ENCODE measurements around the gene ZNRF2. TPM values are rescaled to one million over a fixed set of nuclear protein-coding genes. Genes with fewer than 3 reads are reported as not detected.
"Not testable (repeated sequence)": the region's sequence is repeated elsewhere in the genome, so short reads cannot be mapped to it uniquely, and the experiment has no call there.

The ZNRF2 gene
- total RNA-seq, 1 experiment from 2014 or later, result 22.1 TPM

GRCh38 chr7:30260246-30260768 lies 24.1 kb upstream of the ZNRF2 start:
- CTCF ChIA-PET, result no interaction called here
- Histone ChIP-seq H3K36me3 (ENCODE audit: control insufficient read depth, insufficient read depth, low read length) (no peaks in the 10 kb centered on the region), H3K4me3 (ENCODE audit: low read depth in 2 of 2, low read length in 2 of 2) (no peak overlapping the region), H3K27ac (ENCODE audit: low read length) (no peak overlapping the region), H3K4me1 (ENCODE audit: control insufficient read depth, insufficient read depth, low read length) (no peaks in the 10 kb centered on the region), H3K27me3 (ENCODE audit: control insufficient read depth, insufficient read depth, low read length) (peaks cover 2% of the 10 kb centered on the region; the same call in 1 of the 2 replicates), H3K9me3 (ENCODE audit: control insufficient read depth, insufficient read depth, low read depth, low read length) (no peaks in the 10 kb centered on the region)
- no peak for DNase-seq (ENCODE audit: low read depth, low spot score)
- no peak for ATAC-seq
- intact Hi-C loops (cut with micrococcal nuclease; ENCODE audit: unreplicated experiment) (no loop called here), in situ Hi-C loops (cut with HindIII; ENCODE audit: low pct_unique_long_range_greater_than_20kb, low sequenced_read_pairs) (no loop called here)
- no peak for TF ChIP-seq TCF7L2 (IDR thresholded peaks at IDR 0.05; ENCODE audit: low read depth, low read length)
- no TSS peak for BruUV-seq (replicated peaks)
- POLR2A ChIA-PET, result interaction anchor here (0.7 kb wide), 1 partner anchor 28 kb away, joined by 4 read pairs; no protein-coding TSS in a partner anchor

- no peak overlapping the region for H3K4me3 ChIP-seq (ENCODE audit: low read depth in 2 of 2, low read length in 2 of 2)
- BruUV-seq (replicated peaks), result no TSS peak
- TF ChIP-seq SIN3A (IDR thresholded peaks at IDR 0.05; ENCODE audit: borderline replicate concordance, insufficient read depth, low read depth, low read length), result no peak
- TF ChIP-seq POLR2AphosphoS5 (IDR thresholded peaks at IDR 0.05; ENCODE audit: low read depth, low read length), result no peak
- TF ChIP-seq TCF7L2 (IDR thresholded peaks at IDR 0.05; ENCODE audit: low read depth, low read length), result no peak
- TF ChIP-seq, protein P1, sequence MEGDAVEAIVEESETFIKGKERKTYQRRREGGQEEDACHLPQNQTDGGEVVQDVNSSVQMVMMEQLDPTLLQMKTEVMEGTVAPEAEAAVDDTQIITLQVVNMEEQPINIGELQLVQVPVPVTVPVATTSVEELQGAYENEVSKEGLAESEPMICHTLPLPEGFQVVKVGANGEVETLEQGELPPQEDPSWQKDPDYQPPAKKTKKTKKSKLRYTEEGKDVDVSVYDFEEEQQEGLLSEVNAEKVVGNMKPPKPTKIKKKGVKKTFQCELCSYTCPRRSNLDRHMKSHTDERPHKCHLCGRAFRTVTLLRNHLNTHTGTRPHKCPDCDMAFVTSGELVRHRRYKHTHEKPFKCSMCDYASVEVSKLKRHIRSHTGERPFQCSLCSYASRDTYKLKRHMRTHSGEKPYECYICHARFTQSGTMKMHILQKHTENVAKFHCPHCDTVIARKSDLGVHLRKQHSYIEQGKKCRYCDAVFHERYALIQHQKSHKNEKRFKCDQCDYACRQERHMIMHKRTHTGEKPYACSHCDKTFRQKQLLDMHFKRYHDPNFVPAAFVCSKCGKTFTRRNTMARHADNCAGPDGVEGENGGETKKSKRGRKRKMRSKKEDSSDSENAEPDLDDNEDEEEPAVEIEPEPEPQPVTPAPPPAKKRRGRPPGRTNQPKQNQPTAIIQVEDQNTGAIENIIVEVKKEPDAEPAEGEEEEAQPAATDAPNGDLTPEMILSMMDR (IDR thresholded peaks at IDR 0.05), result no peak
- TF ChIP-seq REST (IDR thresholded peaks at IDR 0.05; ENCODE audit: insufficient read depth in 1 of 2, low read depth in 2 of 2, low read length in 1 of 2), result no peak
- in situ Hi-C loops (cut with HindIII; ENCODE audit: low pct_unique_long_range_greater_than_20kb, low sequenced_read_pairs), result no loop called here
- no peaks in the 10 kb centered on the region for H3K9me3 ChIP-seq (ENCODE audit: control insufficient read depth, insufficient read depth, low read depth, low read length)
- CTCF ChIA-PET, result no interaction called here
- intact Hi-C loops (cut with micrococcal nuclease; ENCODE audit: unreplicated experiment), result no loop called here
- no peaks in the 10 kb centered on the region for H3K36me3 ChIP-seq (ENCODE audit: control insufficient read depth, insufficient read depth, low read length)
- DNase-seq (ENCODE audit: low read depth, low spot score) (no peak), ATAC-seq (0 out of 2 replicates have a peak, but pooled peaks have one; percentile 26)
- H3K4me1 ChIP-seq (ENCODE audit: control insufficient read depth, insufficient read depth, low read length), result no peaks in the 10 kb centered on the region
- POLR2A ChIA-PET, result no interaction called here
- no peaks in the 10 kb centered on the region; the same call in 1 of the 2 replicates for H3K27me3 ChIP-seq (ENCODE audit: control insufficient read depth, insufficient read depth, low read length)
- no peak overlapping the region for H3K27ac ChIP-seq (ENCODE audit: low read length)
Observed at GRCh38 chr7:30263090-30263710, 21.2 kb upstream of the ZNRF2 start.

GRCh38 chr7:30264052-30264451 lies 20.3 kb upstream of the ZNRF2 start:
- H3K27ac ChIP-seq (ENCODE audit: low read length), result no peak overlapping the region
- TF ChIP-seq, protein P1 (IDR thresholded peaks at IDR 0.05), result no peak
- TF ChIP-seq SIN3A (IDR thresholded peaks at IDR 0.05; ENCODE audit: borderline replicate concordance, insufficient read depth, low read depth, low read length) (no peak), POLR2AphosphoS5 (IDR thresholded peaks at IDR 0.05; ENCODE audit: low read depth, low read length) (no peak), TCF7L2 (IDR thresholded peaks at IDR 0.05; ENCODE audit: low read depth, low read length) (no peak)
- no TSS peak for BruUV-seq (replicated peaks)
- intact Hi-C loops (cut with micrococcal nuclease; ENCODE audit: unreplicated experiment) (no loop called here), in situ Hi-C loops (cut with HindIII; ENCODE audit: low pct_unique_long_range_greater_than_20kb, low sequenced_read_pairs) (no loop called here)
- ChIA-PET CTCF (no interaction called here), POLR2A (no interaction called here)
- no peaks in the 10 kb centered on the region for H3K9me3 ChIP-seq (ENCODE audit: control insufficient read depth, insufficient read depth, low read depth, low read length)
- ATAC-seq (no peak), DNase-seq (ENCODE audit: low read depth, low spot score) (no peak)
- no peaks in the 10 kb centered on the region for H3K4me1 ChIP-seq (ENCODE audit: control insufficient read depth, insufficient read depth, low read length)
- no peaks in the 10 kb centered on the region for H3K36me3 ChIP-seq (ENCODE audit: control insufficient read depth, insufficient read depth, low read length)
- no peaks in the 10 kb centered on the region; the same call in 1 of the 2 replicates for H3K27me3 ChIP-seq (ENCODE audit: control insufficient read depth, insufficient read depth, low read length)
- H3K4me3 ChIP-seq (ENCODE audit: low read depth in 2 of 2, low read length in 2 of 2), result no peak overlapping the region

- H3K27me3 ChIP-seq (ENCODE audit: control insufficient read depth, insufficient read depth, low read length); ATAC-seq; H3K4me1 ChIP-seq (ENCODE audit: control insufficient read depth, insufficient read depth, low read length); in situ Hi-C loops (cut with HindIII; ENCODE audit: low pct_unique_long_range_greater_than_20kb, low sequenced_read_pairs); H3K4me3 ChIP-seq (ENCODE audit: low read depth in 2 of 2, low read length in 2 of 2); intact Hi-C loops (cut with micrococcal nuclease; ENCODE audit: unreplicated experiment); H3K27ac ChIP-seq (ENCODE audit: low read length); DNase-seq (ENCODE audit: low read depth, low spot score); H3K36me3 ChIP-seq (ENCODE audit: control insufficient read depth, insufficient read depth, low read length); H3K9me3 ChIP-seq (ENCODE audit: control insufficient read depth, insufficient read depth, low read depth, low read length); CTCF ChIA-PET; POLR2A ChIA-PET; BruUV-seq (replicated peaks): not testable (repeated sequence)
Observed at GRCh38 chr7:30265189-30265588, 19.2 kb upstream of the ZNRF2 start.

Measured in Panc1 (cell line).